IMR-90 (cell line): Measurements from ENCODE around the gene TXNRD1. TPM values are rescaled to one million over a fixed set of nuclear protein-coding genes. Genes with fewer than 3 reads are reported as not detected.

Experiments
- ATAC-seq: fragments of 200-7000 bp; cut with Tn5 transposase; 2 replicates; pipeline ENCODE4 v1.9.1; 2020; ENCODE audit warnings: low read depth, mild to moderate bottlenecking, moderate library complexity
- BruUV-seq: library from RNA; stranded (reverse); fragments of 400-500 nt; replicated peaks from 2 replicates; lab custom pipeline; 2021; lab: Mats Ljungman, UMichigan
- CTCF ChIA-PET: fragments of 300-600 bp; formaldehyde crosslinking; extraction: SDS; loops from one replicate; lab custom pipeline; 2021; ENCODE audit warnings: antibody characterized with exemption; lab: Yijun Ruan, JAX
- POLR2A ChIA-PET: fragments of 300-600 bp; sonication (Branson Sonifier 250); formaldehyde crosslinking; loops from one replicate; lab custom pipeline; 2022; ENCODE audit warnings: antibody characterized with exemption; ENCODE audit not compliant: unreplicated experiment; lab: Charles Lee
- DNase-seq: peaks from one replicate; pipeline ENCODE4 v3.0.0; 2013
- H2AFZ ChIP-seq: replicated peaks from 2 replicates; pipeline ENCODE3; 2013; ENCODE audit warnings: low read length, mild to moderate bottlenecking; ENCODE audit not compliant: poor library complexity
- H2AK5ac ChIP-seq: 2 replicates; pipeline ENCODE4 v1.6.1; 2013; ENCODE audit warnings: low read depth, low read length, inconsistent platforms
- H2AK9ac ChIP-seq: replicated peaks from 2 replicates; pipeline ENCODE3; 2013; ENCODE audit warnings: mild to moderate bottlenecking, low read depth, low read length, moderate library complexity; ENCODE audit not compliant: poor library complexity
- H2BK120ac ChIP-seq: 2 replicates; pipeline ENCODE4 v1.6.1; 2013; ENCODE audit warnings: low read depth, low read length, inconsistent platforms
- H2BK15ac ChIP-seq: 3 replicates; pipeline ENCODE4 v1.6.1; 2013; ENCODE audit warnings: low read depth, low read length, inconsistent platforms
- H2BK20ac ChIP-seq: 2 replicates; pipeline ENCODE4 v1.6.1; 2013; ENCODE audit warnings: low read depth, mild to moderate bottlenecking, inconsistent platforms, low read length, moderate library complexity
- H2BK5ac ChIP-seq: 2 replicates; pipeline ENCODE4 v1.6.1; 2013; ENCODE audit warnings: mild to moderate bottlenecking, low read depth, low read length, inconsistent platforms; ENCODE audit not compliant: poor library complexity, severe bottlenecking
- H3K14ac ChIP-seq: replicated peaks from 2 replicates; pipeline ENCODE4 v1.6.1; 2013; ENCODE audit warnings: low read depth, low read length, inconsistent platforms
- H3K18ac ChIP-seq: 2 replicates; pipeline ENCODE4 v1.6.1; 2013; ENCODE audit warnings: low read depth, low read length, control low read depth
- H3K23ac ChIP-seq: 2 replicates; pipeline ENCODE4 v1.6.1; 2013; ENCODE audit warnings: low read depth, low read length, inconsistent platforms
- H3K27ac ChIP-seq: 2 replicates; pipeline ENCODE4 v1.5.1; 2013; ENCODE audit warnings: mild to moderate bottlenecking, control low read depth, low read length; ENCODE audit not compliant: insufficient read depth
- H3K27me3 ChIP-seq: 2 replicates; pipeline ENCODE4 v1.6.1; 2013; ENCODE audit warnings: low read length; ENCODE audit not compliant: control insufficient read depth, insufficient read depth
- H3K36me3 ChIP-seq: 2 replicates; pipeline ENCODE4 v1.6.1; 2013; ENCODE audit warnings: low read length, mixed read lengths; ENCODE audit not compliant: control insufficient read depth, insufficient read depth
- H3K4ac ChIP-seq: 2 replicates; pipeline ENCODE4 v1.6.1; 2013; ENCODE audit warnings: low read depth, low read length, inconsistent platforms
- H3K4me1 ChIP-seq: 2 replicates; pipeline ENCODE4 v1.6.1; 2013; ENCODE audit warnings: low read length, mixed read lengths; ENCODE audit not compliant: control insufficient read depth, insufficient read depth
- H3K4me2 ChIP-seq: 2 replicates; pipeline ENCODE4 v1.6.1; 2013; ENCODE audit warnings: low read depth, mild to moderate bottlenecking, control low read depth, low read length, moderate library complexity
- H3K4me3 ChIP-seq: 2 replicates; pipeline ENCODE4 v1.5.1; 2013; ENCODE audit warnings: low read depth, mild to moderate bottlenecking, control low read depth, low read length, moderate library complexity; ENCODE audit not compliant: insufficient read depth
- H3K56ac ChIP-seq: 2 replicates; pipeline ENCODE4 v1.6.1; 2013; ENCODE audit warnings: low read length, inconsistent platforms; ENCODE audit not compliant: insufficient read depth; ENCODE audit errors: extremely low read depth
- H3K79me1 ChIP-seq, 2 experiments: 2 replicates each; pipeline ENCODE4 v1.6.1; 2013; ENCODE audit warnings: low read length in 2 of 2, inconsistent platforms in 1 of 2, low read depth in 1 of 2
- H3K9ac ChIP-seq: 2 replicates; pipeline ENCODE4 v1.6.1; 2013; ENCODE audit warnings: low read depth, low read length, control low read depth
- H3K9me1 ChIP-seq: 2 replicates; pipeline ENCODE4 v1.6.1; 2013; ENCODE audit warnings: low read length, inconsistent platforms; ENCODE audit not compliant: insufficient read depth
- H3K9me3 ChIP-seq: 2 replicates; pipeline ENCODE4 v1.6.1; 2013; ENCODE audit warnings: low read length; ENCODE audit not compliant: control insufficient read depth, insufficient read depth
- H4K20me1 ChIP-seq: 2 replicates; pipeline ENCODE4 v1.6.1; 2013; ENCODE audit warnings: low read length, inconsistent platforms; ENCODE audit not compliant: insufficient read depth
- H4K5ac ChIP-seq: 2 replicates; pipeline ENCODE4 v1.6.1; 2013; ENCODE audit warnings: mild to moderate bottlenecking, low read depth, low read length, control low read depth
- H4K8ac ChIP-seq, 2 experiments: 2 replicates each; pipeline ENCODE4 v1.6.1; 2013; ENCODE audit warnings: low read depth in 2 of 2, low read length in 2 of 2, control low read depth in 1 of 2, inconsistent platforms in 1 of 2
- H4K91ac ChIP-seq: 2 replicates; pipeline ENCODE4 v1.6.1; 2013; ENCODE audit warnings: low read depth, low read length, inconsistent platforms; ENCODE audit not compliant: insufficient read depth
- CEBPB ChIP-seq: IDR thresholded peaks from 2 replicates; pipeline ENCODE4 v1.6.1; 2012; ENCODE audit warnings: low read depth, low read length, improper control_type of control experiment
- MXI1 ChIP-seq: IDR thresholded peaks from 2 replicates; pipeline ENCODE4 v1.6.1; 2012; ENCODE audit warnings: low read depth, mild to moderate bottlenecking, low read length, moderate library complexity, borderline replicate concordance
- POLR2A ChIP-seq: IDR thresholded peaks from 2 replicates; pipeline ENCODE4 v1.6.1; 2012; ENCODE audit warnings: mild to moderate bottlenecking, low read depth, low read length
- WGBS, 2 experiments: methylation state at CpG; one replicate each; pipeline versions ENCODE4 v1.1.5 to v1.1.7; 2013; ENCODE audit warnings: missing lambda C conversion rate in 2 of 2; ENCODE audit not compliant: insufficient read length in 1 of 2; ENCODE audit errors: extremely low coverage in 2 of 2; 5-methylcytosine and 5-hydroxymethylcytosine counted together
- dilution Hi-C: fragments of 300-500 bp; cut with HindIII; formaldehyde crosslinking; loops from one replicate; pipeline ENCODE4 v1.14.3; 2018; ENCODE audit warnings: low sequenced_read_pairs; ENCODE audit not compliant: unreplicated experiment
- in situ Hi-C: fragments of 300-500 bp; cut with MboI; formaldehyde crosslinking; loops from 3 replicates; pipeline ENCODE4 v1.14.3; 2019; ENCODE audit warnings: low sequenced_read_pairs, inconsistent platforms, mixed read lengths
- intact Hi-C: fragments of 100-400 bp; cut with micrococcal nuclease; formaldehyde crosslinking; loops from 2 replicates; pipeline ENCODE4 v1.10.0; 2022
- polyA plus RNA-seq, 3 experiments: library from polyadenylated mRNA; depleted of rRNA; stranded (reverse); fragments of >200 nt; gene quantifications; 2 replicates each; pipeline ENCODE4 v1.2.3, GENCODE V29; 2012; ENCODE audit warnings: low replicate concordance in 1 of 3
- total RNA-seq: library from RNA; depleted of rRNA; stranded (reverse); fragments of >200 nt; gene quantifications from 2 replicates; pipeline ENCODE4 v1.2.3, GENCODE V29; 2012

The TXNRD1 gene
- total and polyA plus RNA-seq, 2 of the 4 experiments (the other 2 are of a cell fraction): 379 to 582 TPM

GRCh38 chr12:104220931-104221330, 5.4 kb downstream of the TXNRD1 start:
- H3K4me1 ChIP-seq: peaks cover 20% of the 10 kb centered on the region
- H2AFZ ChIP-seq: no peak overlapping the region
- H3K36me3 ChIP-seq: no peaks in the 10 kb centered on the region
- peak overlapping the region; percentile 98 for H2AK5ac ChIP-seq
- dilution Hi-C loops: no loop called here
- peak overlapping the region; percentile 90 for H3K4ac ChIP-seq
- peak overlapping the region; percentile 37; the same call in 1 of the 2 replicates for H3K56ac ChIP-seq
- peak overlapping the region; percentile 100 for H2BK20ac ChIP-seq
- TF ChIP-seq MXI1 (no peak), POLR2A (no peak), CEBPB (no peak)
- H3K4me2 ChIP-seq: no peak overlapping the region
- no peaks in the 10 kb centered on the region for H3K9me3 ChIP-seq
- peak overlapping the region; percentile 92 for H4K91ac ChIP-seq
- peak overlapping the region; percentile 85 for H3K23ac ChIP-seq
- H3K79me1 ChIP-seq: peaks cover 15 to 30% of the 10 kb centered on the region in 2 experiments
- CTCF ChIA-PET: interaction anchor here (1.7 kb wide), 1 partner anchor 67 kb away, joined by 5 read pairs; no protein-coding TSS in a partner anchor
- no peaks in the 10 kb centered on the region for H3K27me3 ChIP-seq
- peak overlapping the region; percentile 93 for H3K18ac ChIP-seq
- H3K27ac ChIP-seq: peak overlapping the region; percentile 96
- in situ Hi-C loops: no loop called here
- BruUV-seq: no TSS peak
- H2AK9ac ChIP-seq: peak overlapping the region; percentile 87
- POLR2A ChIA-PET: interaction anchor here (0.5 kb wide), 1 partner anchor 302 kb away, joined by 3 read pairs; no protein-coding TSS in a partner anchor
- H3K14ac ChIP-seq: peak overlapping the region; percentile 68
- H4K5ac ChIP-seq: peak overlapping the region; percentile 85
- DNase-seq: no peak
- H4K20me1 ChIP-seq: no peaks in the 10 kb centered on the region
- H2BK120ac ChIP-seq: peak overlapping the region; percentile 100
- H3K4me3 ChIP-seq: no peak overlapping the region
- no CpG with 5 or more reads among the region's 6 CpGs for WGBS, 2 experiments
- H3K9ac ChIP-seq: no peak overlapping the region
- H2BK15ac ChIP-seq: peak overlapping the region; percentile 99; the same call in 2 of the 3 replicates
- peaks cover 14% of the 10 kb centered on the region for H3K9me1 ChIP-seq
- ATAC-seq: no peak
- peak overlapping the region; percentile 100 for H2BK5ac ChIP-seq
- intact Hi-C loops: loop anchor here (5.0 kb wide), 1 partner anchor 36 kb away; no protein-coding TSS in a partner anchor
- peak overlapping the region; percentile 43 to 58; a peak in 3 of 4 replicates for H4K8ac ChIP-seq
